Ascending aorta (tissue), 2 donors: Measurements from ENCODE around the gene NUMB. TPM values are rescaled to one million over a fixed set of nuclear protein-coding genes. Genes with fewer than 3 reads are reported as not detected.
"Not testable (repeated sequence)": the region's sequence is repeated elsewhere in the genome, so short reads cannot be mapped to it uniquely, and the experiment has no call there.

Experiments
- DNase-seq, 2 donors: peaks; one replicate each; pipeline ENCODE4 v3.0.0-alpha.2; 2019; ENCODE audit warnings: low spot score in 2 of 2
- H3K27ac ChIP-seq, 2 donors: fragments of 200-600 bp; sonication (generic); one replicate each; pipeline ENCODE4 v1.5.1; 2016 to 2017; ENCODE audit warnings: mild to moderate bottlenecking in 1 of 2
- H3K27me3 ChIP-seq: fragments of 200-600 bp; sonication (generic); one replicate; pipeline ENCODE4 v1.5.1; 2017
- H3K36me3 ChIP-seq, 2 donors: fragments of 200-600 bp; sonication (generic); one replicate each; pipeline ENCODE4 v1.5.1; 2016
- H3K4me1 ChIP-seq, 2 donors: fragments of 200-600 bp; sonication (generic); one replicate each; pipeline ENCODE4 v1.5.1; 2016 to 2017; ENCODE audit warnings: mild to moderate bottlenecking in 1 of 2
- H3K4me3 ChIP-seq, 2 donors: fragments of 200-600 bp; sonication (generic); one replicate each; pipeline ENCODE4 v1.5.1; 2016 to 2017; ENCODE audit warnings: mild to moderate bottlenecking in 1 of 2
- H3K9me3 ChIP-seq, 2 donors: fragments of 200-600 bp; sonication (generic); one replicate each; pipeline ENCODE4 v1.5.1; 2016
- intact Hi-C: fragments of 100-400 bp; cut with DNase I; formaldehyde crosslinking; loops from one replicate; pipeline ENCODE4 v1.15.1; 2023
- total RNA-seq: library from RNA; depleted of rRNA; stranded (reverse); fragments of >200 nt; gene quantifications from one replicate; pipeline ENCODE4 v1.1.0, GENCODE V29; 2016
- TF ChIP-seq, protein P1 (sequence below), 3 experiments: fragments of 200-600 bp in 2 of 3; fragments of 450-650 bp in 1 of 3; sonication (generic) in 2 of 3; IDR thresholded peaks; one replicate each; pipeline ENCODE4 v1.5.1; 2016 to 2019; ENCODE audit warnings: antibody characterized with exemption in 3 of 3, mild to moderate bottlenecking in 1 of 3, moderate library complexity in 1 of 3

Gene NUMB
- total RNA-seq, 1 donor from 2014 or later = 20.1 TPM

DNA sequence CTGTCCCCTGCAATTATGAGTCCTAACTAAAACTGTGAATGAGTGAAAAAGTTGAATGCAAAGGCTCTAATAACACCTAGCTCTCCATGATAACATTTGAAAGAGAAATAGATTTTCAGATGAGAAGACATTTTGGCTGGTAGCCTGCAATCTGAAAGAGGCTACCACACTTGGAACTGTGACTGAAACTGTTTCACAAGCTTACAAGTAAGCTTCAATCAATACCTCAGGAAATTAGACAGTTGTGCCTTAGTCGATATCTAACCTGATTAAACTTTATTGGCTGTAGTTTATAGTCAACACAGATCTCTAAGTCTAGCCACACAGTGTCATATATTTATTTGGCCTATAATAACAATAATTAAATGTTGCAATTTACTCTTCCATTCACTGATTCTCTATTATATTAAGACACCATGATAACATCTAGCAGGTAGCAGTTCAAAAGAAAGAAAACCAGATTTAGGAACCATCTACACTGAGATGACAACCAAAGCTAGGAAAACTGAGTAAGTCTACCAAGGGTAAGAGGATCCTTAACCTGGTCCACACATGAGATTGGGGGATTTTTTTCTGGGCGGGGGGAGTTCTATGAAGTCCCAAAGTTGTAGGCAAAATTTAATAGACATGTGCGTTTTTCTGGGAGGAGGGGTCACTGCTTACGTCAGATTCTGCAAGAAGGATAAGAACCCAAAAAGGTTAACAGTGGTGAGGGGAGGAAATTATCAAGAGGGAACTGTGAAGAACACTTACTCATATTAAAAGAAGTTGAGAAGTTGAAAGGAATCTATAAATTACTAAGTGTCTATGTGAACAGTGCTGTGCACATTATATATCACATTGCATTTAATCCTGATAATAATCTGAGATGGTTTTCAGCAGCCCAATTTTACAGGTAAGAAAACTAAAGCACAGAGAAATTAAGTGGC, 65.8 kb downstream of the NUMB start:
- intact Hi-C loops = no loop called here
- no peak for DNase-seq
- no peaks in the 10 kb centered on the region for H3K4me1 ChIP-seq
- TF ChIP-seq, protein P1, sequence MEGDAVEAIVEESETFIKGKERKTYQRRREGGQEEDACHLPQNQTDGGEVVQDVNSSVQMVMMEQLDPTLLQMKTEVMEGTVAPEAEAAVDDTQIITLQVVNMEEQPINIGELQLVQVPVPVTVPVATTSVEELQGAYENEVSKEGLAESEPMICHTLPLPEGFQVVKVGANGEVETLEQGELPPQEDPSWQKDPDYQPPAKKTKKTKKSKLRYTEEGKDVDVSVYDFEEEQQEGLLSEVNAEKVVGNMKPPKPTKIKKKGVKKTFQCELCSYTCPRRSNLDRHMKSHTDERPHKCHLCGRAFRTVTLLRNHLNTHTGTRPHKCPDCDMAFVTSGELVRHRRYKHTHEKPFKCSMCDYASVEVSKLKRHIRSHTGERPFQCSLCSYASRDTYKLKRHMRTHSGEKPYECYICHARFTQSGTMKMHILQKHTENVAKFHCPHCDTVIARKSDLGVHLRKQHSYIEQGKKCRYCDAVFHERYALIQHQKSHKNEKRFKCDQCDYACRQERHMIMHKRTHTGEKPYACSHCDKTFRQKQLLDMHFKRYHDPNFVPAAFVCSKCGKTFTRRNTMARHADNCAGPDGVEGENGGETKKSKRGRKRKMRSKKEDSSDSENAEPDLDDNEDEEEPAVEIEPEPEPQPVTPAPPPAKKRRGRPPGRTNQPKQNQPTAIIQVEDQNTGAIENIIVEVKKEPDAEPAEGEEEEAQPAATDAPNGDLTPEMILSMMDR (IDR thresholded peaks at IDR 0.05) = no peak
- no peaks in the 10 kb centered on the region for H3K27me3 ChIP-seq
- no peaks in the 10 kb centered on the region for H3K9me3 ChIP-seq
- H3K27ac ChIP-seq = no peak overlapping the region
- no peak overlapping the region for H3K4me3 ChIP-seq
- no peaks in the 10 kb centered on the region for H3K36me3 ChIP-seq

DNA sequence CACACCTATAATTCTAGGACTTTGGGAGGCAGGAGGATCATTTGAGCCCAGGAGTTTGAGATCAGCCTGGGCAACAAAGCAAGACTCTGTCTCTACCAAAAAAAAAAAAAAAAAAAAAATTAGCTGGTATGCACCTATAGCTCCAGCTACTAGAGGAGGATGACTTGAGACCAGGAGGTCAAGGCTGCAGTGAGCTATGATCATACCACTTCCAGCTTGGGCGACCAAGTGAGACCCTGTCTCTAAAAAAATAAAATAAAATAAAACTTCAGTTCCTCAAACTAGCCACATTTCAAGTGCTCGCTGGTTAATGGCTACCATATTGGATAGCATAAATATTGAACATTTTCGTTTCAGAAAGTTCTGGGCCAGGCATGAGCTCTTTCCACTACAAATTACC, 70.5 kb downstream of the NUMB start:
- DNase-seq, H3K4me3 ChIP-seq: not testable (repeated sequence)

DNA sequence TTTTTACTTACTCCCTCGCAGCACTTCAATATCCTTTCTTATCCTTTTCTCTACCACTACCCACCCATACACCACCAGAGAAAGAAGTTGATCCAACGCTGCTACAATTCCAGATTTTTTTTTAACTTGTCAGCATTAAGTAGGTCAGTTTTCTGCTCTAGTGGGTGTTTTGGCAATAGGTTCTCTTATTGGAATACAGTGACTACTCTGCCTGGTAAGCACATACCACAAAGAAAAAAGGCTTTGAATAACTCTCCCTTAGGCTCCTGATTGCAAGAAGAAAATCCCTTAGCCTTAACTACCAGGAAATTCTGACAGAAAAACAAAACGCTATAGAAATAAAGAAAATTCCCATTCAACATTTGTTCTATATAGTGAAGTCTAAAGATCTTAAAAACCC, 72.0 kb downstream of the NUMB start:
- Histone ChIP-seq H3K9me3 (peaks cover 19 to 21% of the 10 kb centered on the region in 2 donors), H3K36me3 (no peaks in the 10 kb centered on the region), H3K27ac (no peak overlapping the region), H3K27me3 (no peaks in the 10 kb centered on the region), H3K4me1 (no peaks in the 10 kb centered on the region), H3K4me3 (no peak overlapping the region)
- intact Hi-C loops = no loop called here
- no peak for DNase-seq
- TF ChIP-seq, protein P1 (IDR thresholded peaks at IDR 0.05) = no peak

More for the DNA sequence above, 70.5 kb downstream of the NUMB start:
- H3K27me3 ChIP-seq, H3K27ac ChIP-seq, H3K36me3 ChIP-seq, intact Hi-C loops, H3K4me1 ChIP-seq: not testable (repeated sequence)
- peaks cover 15 to 17% of the 10 kb centered on the region in 2 donors for H3K9me3 ChIP-seq

DNA sequence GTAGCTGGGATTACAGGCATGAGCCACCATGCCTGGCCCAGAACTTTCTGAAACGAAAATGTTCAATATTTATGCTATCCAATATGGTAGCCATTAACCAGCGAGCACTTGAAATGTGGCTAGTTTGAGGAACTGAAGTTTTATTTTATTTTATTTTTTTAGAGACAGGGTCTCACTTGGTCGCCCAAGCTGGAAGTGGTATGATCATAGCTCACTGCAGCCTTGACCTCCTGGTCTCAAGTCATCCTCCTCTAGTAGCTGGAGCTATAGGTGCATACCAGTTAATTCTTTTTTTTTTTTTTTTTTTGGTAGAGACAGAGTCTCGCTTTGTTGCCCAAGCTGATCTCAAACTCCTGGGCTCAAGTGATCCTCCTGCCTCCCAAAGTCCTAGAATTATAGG, 73.3 kb downstream of the NUMB start:
- H3K4me3 ChIP-seq, H3K27me3 ChIP-seq, DNase-seq, H3K27ac ChIP-seq, H3K4me1 ChIP-seq, H3K36me3 ChIP-seq, intact Hi-C loops: not testable (repeated sequence)
- peaks cover 19 to 21% of the 10 kb centered on the region in 2 donors for H3K9me3 ChIP-seq

DNA sequence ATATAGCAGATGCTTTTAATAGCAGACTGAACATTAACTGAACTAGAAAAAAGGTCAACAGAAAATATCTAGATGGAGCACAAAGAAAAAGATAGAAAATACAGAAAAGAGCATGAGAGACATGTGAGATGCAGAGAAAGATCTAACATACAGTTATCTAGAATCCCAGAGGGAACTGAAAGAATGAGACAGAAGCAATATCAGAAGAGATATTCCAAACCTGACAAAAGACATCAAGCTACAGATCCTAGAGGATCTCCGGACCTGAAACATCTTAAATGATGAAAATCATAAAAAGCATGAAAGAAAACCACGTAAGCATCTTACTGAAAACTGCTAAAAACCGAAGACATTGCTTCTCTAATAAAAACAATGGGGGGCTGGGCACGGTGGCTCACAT, 75.0 kb downstream of the NUMB start:
- no peaks in the 10 kb centered on the region for H3K27me3 ChIP-seq
- no peak overlapping the region for H3K27ac ChIP-seq
- no peak overlapping the region for H3K4me3 ChIP-seq
- DNase-seq = no peak
- TF ChIP-seq, protein P1 (IDR thresholded peaks at IDR 0.05) = no peak
- intact Hi-C loops = no loop called here
- H3K4me1 ChIP-seq = no peaks in the 10 kb centered on the region
- peaks cover 19 to 21% of the 10 kb centered on the region in 2 donors for H3K9me3 ChIP-seq
- no peaks in the 10 kb centered on the region for H3K36me3 ChIP-seq

DNA sequence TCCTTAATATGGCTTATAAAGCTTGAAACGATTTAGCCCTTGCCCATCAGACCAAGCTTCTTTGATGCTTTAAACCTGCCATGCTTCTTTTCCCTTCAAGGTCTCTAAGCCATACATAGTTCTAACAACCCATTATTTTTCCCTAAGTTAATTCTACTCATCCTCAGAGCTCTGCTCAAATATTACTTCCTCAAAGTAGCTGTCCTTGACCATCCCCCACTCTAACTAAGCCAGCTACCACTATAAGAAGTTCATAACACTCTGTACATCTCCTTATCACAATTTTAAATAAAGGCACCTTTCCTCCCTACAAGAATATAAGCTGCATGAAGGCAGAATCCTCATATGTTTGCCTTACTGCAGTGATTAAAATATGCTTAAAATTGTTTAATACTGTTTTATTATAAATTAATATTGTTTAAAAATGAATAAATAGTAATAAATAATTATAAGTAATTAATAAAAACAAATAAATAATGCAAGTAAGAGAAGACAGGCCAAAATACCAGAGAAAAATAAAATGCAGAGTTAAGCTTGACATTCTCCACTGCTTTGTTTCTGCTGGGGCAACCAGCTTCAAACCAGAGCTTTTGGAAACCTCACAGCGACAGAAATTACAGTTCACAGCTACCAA, 76.8 kb downstream of the NUMB start:
- no peak overlapping the region for H3K4me3 ChIP-seq
- peaks cover 0 to 3% of the 10 kb centered on the region in 2 donors for H3K36me3 ChIP-seq
- no peaks in the 10 kb centered on the region for H3K27me3 ChIP-seq
- DNase-seq = no peak
- TF ChIP-seq, protein P1 (IDR thresholded peaks at IDR 0.05) = no peak
- H3K9me3 ChIP-seq = peaks cover 19 to 21% of the 10 kb centered on the region in 2 donors
- H3K4me1 ChIP-seq = no peaks in the 10 kb centered on the region
- intact Hi-C loops = no loop called here
- no peak overlapping the region for H3K27ac ChIP-seq
